Measurements from ENCODE around the gene SLC44A3.
A peak's percentile ranks its signal among the peaks of the same experiment; 100 is the strongest.
"Not testable (repeated sequence)": the region's sequence is repeated elsewhere in the genome, so short reads cannot be mapped to it uniquely, and the experiment has no call there.

The SLC44A3 gene

DNA sequence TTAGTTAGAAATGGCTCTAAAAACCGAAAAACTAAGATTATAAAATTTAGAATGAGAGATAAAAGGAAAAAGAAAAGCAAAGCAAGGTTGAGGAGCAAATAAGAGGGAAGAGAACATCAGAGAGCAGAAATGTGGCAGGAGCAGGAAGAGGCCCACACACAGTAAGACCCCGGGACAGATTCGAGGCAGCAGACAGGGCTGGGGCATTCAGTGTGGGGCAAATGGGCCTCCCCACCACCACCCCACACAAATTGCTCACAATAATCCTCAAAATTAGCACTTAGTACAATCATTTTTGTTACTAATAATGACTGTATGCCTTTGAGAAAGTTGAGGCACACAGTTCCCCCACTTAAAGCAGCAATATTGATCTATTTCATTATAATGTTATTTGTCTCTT, 17.1 kb upstream of the SLC44A3 start:
- DNase-seq: no peak

DNA sequence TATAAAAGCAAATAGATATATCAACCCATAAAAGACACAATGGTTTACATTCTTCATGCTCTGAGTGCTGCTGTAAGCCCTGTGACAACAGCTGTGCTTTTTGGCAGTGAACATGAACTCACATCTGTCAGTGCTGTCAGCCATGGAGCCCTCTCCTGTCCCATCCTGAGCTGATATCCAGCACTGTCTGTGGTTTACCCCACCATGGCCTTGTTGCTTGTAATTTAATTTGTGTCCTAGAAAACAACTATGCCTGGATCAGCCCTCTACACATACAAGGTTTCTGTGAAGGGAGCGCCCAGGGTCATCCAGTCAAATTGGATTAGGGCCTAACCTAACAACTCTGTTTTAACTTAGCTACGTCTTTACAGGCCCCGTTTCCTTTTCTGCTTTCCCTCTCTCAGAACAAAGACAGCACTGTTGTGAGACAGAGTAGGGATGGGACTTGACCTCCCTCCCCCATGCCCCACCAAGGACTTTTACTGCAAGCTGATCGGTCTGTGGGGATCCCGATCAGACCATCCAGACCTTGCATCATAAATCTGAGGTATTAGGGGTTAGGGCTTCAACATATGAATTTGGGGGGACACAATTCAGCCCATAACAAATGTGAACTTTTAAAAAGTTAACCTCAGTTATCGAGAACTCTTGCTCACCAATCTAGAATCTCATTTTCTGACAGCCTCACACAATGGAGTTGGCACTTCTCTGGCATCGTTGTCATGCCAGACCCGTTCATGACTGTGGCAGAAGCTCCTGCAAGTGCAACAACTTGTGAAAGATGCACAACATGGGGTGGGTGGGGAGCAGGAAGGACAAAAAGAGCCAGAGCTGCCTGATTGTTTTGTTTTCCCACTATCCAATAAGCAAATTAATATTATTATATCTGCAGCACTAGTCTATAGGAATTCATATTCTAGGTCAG, 16.4 kb upstream of the SLC44A3 start:
- DNase-seq: peak; percentile 52

DNA sequence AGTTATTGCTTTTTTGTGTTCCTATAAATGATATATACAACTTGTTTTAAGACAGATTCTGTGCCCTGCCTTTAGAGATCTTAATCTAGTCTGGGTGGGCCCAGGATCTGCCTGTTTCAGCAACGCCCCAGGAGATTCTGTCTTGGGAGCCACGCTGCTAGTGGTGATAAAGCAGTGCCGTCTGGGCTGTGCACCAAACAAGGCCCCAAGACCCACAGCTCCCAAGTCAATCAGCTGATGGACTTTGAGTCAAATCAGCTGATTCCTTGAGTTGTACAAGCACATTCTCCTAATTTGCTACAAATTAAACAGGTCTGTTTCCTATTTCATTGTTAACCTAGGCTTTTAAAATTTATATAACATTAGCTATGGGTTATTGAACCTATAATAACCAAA, 15.7 kb upstream of the SLC44A3 start:
- DNase-seq: no peak

DNA sequence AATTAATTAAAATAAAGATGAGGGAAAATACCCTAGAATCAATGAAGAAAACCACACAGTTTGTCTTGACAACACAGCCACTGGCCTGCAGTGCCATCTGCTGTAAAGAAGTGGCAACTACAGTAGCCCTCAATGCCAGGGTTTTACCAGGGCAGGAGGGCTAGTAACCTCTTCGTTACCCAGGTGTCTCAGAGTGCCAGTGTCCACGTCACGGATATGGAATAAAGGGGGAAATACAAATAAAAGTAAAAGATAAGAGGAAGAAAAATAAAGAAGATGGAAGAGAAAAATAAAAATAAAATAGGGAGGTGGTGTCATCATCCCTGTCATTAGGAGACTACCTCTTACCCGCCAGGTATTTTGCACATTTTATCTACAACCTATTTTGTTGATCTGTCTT, 14.2 kb upstream of the SLC44A3 start:
- DNase-seq: peak; percentile 83

DNA sequence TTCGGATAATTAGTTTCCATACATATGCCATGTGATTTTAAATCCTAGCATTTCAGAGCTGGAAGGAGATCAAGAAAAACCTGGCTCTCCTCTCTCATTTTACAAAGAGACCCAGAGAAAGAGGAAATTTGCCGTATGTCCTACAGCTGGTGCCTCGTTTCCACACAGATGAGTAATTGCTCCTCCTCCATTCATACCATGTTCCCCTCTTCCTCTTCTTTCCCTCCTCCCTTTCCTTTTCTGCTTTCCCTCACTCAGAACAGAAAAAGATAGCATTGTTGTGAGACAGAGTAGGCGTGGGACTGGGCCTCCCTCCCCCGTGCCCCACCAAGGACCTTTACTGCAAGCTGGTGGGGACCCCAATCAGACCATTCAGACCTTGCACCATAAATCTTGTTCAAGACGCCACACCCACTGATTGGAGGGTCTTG, 13.7 kb upstream of the SLC44A3 start:
- no peak for DNase-seq

DNA sequence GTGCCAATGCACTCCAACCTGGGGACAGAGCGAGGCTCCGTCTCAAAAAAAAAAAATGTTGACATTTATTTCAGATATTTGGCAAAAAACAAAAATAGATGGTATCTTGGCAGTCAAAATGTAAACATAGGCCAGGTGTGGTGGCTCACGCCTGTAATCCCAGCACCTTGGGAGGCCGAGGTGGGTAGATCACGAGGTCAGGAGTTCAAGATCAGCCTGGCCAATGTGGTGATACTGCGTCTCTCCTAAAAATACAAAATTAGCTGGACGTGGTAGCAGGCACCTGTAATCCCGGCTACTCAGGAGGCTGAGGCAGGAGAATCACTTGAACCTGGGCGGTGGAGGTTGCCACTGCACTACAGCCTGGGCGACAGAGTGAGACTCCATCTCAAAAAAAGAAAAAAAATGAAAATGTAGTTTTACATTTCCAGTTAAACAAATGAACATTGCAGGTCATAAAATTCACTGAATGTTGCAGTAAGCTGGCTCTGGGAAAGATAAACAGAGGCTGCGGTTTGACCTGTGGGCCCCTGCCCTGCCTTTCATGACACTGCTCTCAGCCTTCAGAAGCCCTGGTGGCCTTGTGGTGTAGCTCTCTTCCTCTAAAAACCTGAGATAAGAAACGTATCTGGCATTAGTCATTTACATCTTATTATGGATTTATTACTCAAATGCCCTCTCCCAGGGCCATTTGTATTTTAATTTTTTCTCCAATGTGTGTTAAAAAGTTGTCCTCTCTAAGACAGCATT, 12.2 kb upstream of the SLC44A3 start:
- DNase-seq: no peak

DNA sequence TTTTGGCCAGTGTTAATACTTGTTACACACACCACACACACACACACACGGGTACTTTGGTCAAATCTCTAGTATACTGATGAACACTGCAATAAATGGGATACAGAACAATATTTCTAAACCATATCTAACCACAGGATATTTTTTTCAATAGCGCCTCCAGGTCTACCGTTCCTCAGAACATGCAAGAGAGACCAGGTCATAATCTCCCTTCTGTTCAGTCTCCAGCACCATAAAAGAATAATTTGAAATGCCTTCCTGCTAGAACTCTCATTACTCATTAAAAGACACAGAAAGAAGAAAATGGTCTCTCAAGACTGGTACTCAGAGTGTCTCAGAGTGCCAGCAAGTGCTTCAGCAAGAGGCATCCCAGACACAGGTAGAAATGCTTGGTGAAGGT, 11.5 kb upstream of the SLC44A3 start:
- DNase-seq: no peak

DNA sequence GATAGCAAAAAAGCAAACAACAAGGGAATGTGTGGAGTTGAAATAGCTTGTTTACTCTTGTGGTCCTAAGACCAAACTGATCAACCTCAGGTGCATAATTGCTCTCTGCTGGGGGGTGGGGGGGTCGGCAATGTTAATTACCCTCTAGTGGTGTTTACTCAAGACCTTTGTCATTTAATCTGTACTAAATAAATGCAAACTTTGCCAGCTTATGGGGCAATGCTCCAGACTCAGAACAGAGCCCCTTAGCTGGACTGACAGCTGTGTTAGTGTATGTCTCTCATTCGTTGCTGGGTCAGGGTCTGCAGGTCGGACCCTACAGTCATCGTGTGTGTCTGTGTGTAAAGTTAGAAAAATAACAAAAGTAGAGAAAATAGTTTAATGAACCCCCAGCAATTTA, 7.2 kb upstream of the SLC44A3 start:
- DNase-seq: no peak

DNA sequence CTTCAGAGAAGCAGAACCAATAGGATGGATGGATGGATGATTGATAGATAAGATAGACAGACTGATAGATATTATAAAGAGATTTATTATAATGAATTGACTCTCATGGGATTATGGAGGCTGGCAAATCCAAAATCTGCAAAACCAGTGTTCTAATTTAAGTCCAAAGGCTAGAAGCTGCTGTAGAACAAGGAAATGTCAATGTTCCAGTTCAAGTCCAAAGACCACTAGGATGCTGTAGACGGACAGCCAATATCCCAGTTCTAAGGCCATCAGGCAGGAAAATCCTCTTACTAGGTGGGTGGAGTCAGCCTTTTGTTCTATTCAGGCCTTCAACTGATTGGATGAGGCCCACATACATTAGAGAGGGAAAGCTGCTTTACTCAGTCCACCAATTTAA, 4.1 kb upstream of the SLC44A3 start:
- DNase-seq: no peak

DNA sequence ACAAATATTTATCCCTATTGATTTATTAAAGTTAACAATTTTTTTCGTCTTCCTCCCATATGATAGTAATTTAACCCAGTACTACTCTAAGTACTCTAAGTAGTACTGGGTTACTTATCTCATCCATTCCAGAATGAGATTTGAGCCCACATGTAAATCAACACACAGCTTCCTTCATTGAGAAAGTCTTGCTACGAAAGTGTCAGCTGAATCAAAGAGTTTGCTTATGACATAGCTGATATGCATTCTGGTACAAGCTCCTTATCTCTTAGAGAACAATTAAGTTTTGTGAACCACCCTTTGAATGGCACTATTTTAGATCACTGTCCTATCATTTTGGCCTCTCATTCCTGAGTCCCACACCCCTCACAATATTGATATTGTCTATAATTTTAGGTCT, 2.4 kb upstream of the SLC44A3 start:
- no peak for DNase-seq

DNA sequence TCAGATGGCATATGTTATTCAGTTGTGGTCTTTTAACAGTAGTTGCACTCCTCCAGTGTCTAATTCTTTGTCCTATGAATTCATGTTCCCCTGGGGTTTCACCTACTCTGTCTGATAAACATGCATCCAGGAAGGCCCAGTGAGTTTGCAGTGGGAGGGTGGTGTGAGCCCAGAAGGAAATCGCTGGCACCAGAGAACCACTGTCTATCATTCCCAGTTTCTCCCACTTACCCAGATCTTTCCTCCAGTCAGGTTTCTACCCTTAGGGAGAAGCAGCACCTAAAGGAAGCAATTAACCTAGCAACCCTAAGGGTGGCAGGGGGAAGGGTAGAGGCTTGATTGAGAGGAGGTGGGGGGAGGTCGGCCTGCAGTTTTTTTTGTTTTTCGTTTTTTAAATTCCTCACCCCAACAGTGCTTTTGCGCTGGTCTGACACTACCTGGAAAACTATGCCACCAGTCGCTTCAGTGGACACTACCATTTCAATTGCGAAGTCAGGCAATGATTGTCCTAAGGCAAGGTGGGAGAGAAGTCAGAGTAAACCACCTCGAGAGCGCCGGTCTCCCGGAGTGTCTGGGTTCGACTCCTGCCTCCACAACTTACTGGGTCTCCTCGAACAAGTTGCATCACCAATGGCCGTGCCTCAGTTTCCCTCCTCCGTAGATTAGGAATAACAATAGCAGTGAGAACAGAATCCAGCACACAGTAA, 766 bp upstream of the SLC44A3 start:
- DNase-seq: peak; percentile 68

DNA sequence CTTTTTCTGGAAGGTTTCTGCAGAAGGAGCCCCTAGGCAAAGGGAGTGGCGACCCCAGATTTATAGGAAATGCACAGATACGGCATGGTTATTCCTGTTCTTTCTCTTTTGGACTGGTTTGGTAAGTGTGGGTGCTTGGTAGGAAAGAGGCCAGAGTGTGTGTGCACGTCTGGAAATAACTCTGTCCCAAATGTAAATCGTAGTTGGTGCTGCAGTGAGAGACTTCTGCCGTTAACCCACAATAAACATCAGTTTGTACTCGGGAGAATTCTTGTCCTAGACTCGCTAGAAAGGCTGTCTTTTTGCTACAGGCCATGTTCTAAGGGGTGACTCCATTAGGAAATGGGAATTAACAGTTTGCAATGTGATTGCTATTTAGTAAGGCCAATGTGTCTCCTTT, 779 bp downstream of the SLC44A3 start:
- peak; percentile 59 for DNase-seq

DNA sequence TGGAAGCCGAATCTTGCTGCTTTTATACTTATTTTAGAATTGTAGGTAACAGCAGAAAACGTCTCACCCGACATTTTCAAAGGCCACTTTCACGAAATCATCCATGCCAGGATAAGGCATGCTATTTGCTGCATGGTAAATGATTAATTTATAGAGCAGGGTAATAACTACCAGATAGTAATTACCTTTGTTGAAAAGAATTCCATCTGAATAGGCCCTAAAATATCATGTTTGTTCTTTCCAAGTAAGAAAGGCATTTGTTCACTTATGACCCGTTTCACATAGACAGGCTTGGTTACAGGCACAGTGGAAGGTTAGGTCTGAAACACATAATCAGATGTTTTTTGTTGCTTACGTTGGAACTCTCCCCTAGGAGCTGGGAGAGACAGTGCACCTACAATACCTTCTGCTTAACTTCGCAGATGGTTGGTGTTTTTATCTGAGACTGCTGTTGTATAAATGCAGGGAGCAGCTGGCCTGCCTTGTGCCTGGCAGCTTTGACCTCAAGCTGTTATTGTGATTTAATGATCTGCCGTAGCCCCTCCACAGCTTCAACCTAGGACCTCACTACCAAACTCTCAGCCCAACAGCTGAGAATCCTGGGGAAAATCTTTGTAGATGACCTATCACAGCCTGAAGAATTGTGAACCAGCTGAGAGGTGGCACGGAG, 1.6 kb downstream of the SLC44A3 start:
- DNase-seq: peak; percentile 68

DNA sequence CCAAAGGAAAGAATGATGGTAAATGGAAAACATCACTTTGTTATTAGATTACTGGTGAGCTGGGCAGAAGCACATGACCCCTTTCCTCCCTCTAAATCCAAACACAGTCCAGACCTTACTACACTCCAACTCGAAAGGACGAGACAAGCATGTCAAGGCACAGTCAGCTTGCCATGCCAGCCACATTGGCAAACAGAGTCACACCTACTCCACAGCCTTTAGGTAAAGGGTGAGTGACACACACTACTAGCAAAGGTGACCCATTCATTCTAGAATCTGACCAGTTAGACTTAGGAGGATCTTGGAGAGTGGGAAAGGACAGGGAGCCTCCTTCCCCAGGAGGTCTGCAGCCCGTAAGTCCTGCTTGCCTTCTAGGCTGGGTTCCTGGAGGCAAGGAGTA, 3.0 kb downstream of the SLC44A3 start:
- DNase-seq: no peak

DNA sequence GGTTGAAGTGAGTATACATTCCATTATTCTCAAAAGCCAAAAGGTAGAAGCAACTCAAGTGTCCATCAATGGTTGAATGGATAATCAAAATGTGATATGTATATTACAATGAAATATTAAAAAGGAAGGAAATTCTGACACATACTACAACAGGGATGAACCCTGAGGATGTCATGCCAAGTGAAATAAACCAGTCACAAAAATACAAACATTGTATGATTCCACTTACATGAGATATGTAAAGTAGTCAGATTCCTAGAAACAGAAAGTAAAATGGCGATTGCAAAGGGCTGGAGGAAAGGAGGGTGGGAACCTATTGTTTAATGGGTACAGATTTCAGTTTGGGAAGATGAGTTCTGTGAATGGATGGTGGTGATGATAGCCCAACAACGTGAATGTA, 5.8 kb downstream of the SLC44A3 start:
- no peak for DNase-seq

DNA sequence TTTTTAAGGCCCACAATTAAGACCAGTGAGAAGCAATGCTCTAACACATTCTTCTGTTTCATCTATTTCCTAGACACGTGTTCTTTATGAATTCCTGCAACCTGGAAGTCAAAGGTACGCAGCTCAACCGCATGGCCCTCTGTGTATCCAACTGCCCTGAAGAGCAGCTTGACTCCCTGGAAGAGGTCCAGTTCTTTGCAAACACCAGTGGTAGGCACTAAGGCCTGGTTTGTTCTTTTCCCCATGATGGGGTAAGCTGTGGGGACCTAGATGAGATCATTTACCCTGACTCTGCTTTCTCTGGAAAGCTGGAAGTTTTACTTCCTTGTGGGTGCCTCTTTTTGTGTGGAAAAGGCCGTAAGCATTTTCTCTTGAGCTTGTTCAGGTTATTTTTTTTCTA, 7.3 kb downstream of the SLC44A3 start:
- no peak for DNase-seq

DNA sequence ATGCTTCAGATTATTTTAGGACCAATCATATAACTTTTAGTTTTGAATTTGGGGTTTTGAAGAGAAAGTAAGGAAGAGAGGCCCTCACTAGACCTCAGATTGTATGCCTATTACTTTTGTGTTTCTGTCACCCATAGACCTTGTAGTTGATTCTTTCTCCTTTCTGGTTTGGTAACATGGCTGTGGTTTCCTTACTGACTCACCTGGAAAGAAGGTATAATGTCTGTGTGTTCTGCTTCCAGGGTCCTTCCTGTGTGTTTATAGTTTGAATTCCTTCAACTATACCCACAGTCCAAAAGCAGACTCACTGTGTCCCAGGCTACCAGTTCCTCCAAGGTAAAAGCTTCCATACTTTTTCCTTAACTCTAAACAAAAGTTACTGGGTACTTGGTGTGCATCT, 8.1 kb downstream of the SLC44A3 start:
- no peak for DNase-seq

DNA sequence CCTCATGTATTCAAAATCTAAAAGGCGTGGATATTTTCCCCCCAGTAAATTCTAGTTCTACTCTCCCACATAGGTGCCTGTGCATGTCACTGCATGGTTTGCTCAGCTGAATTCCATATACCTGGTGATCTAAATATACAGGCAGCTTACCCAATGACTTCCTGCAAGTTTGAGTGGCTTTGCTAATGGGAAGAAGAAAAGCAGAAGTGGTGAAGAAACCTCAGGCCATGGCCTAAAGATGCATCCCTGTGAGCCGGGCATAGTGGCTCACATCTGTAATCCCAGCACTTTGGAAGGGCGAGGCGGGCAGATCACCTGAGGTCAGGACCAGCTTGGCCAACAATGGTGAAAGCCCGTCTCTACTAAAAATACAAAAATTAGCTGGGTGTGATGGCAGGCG, 11.5 kb downstream of the SLC44A3 start:
- DNase-seq: no peak

DNA sequence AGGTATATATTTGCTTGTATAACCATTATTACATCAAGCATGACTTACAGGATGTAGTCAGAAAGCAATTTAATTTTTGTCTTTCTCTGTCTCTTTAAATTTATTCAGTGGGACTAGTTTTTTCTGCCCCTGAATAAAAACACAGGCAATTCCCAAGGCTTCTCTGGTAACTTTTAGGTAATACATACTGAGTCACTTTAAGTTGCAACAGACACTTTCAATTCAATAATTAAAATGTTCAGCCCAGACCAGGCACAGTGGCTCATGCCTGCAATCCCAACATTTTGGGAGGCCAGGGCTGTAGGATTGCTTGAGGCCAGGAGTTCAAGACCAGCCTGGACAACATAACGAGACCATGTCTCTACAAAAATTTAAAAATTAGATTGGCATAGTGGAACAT, 12.3 kb downstream of the SLC44A3 start:
- DNase-seq: no peak

DNA sequence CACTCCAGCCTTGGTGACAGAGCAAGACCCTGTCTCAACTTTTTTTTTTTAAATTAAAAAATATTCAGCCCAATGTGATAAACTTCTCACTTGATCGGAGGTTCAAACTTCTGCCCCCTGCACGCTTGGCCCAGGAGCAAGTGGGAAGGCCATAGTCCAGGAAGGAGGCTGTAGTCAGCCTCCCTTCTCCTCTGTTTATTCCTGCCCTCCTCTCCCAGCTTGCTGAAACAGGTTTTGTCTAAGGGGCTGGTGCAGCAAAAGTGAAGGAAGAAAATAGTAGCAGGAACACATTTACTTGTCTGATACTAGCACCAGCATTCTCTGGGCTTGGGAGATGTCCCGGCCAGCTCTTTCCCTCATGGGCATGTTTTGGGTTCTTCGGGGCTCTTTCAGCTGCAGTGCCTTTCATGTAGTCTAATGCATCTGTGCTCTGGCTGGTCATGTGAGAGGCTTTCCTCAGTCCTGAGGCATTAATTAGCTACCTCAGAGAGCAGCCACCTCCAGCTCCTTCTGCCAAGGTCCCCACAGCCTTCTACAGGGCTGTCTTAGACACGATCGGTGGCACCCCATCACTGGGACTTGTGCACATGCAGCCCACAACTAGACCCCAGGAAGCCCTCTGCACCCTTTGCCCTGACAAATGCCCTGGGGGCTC, 12.9 kb downstream of the SLC44A3 start:
- DNase-seq: no peak

DNA sequence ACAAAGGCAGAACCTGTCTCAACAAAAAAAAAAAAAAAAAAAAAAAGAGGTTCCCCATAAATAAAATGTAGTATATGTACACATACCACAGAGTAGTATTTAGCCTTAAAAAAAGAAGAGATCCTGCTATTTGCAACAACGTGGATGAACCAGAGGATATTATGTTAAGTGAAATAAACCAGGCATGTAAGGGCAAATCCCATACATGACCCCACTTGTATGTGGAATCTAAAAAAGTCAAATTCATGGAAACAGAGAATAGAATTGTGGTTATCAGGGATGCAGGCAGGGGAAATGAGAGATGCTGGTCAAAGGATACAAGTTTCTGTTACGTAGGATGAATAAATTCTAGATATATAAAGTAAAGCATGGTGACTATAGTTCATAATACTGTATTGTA, 16.7 kb downstream of the SLC44A3 start:
- DNase-seq: no peak

DNA sequence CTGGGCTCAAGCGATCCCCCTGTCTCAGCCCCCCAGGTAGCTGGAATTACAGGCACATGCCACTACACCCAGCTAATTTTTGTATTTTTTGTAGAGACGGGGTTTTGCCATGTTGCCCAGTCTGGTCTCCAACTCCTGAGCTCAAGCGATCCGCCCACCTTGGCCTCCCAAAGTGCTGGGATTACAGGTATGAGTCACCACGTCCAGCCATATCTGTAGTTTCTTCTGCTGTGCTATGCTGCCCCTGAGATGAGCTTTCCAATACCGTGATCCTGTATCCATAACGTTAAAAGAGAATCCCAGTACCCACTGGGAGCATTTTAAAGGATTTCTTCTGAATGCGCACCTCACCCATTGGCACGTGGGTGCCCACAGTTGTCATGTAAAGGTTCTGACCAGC, 20.2 kb downstream of the SLC44A3 start:
- DNase-seq: not testable (repeated sequence)

DNA sequence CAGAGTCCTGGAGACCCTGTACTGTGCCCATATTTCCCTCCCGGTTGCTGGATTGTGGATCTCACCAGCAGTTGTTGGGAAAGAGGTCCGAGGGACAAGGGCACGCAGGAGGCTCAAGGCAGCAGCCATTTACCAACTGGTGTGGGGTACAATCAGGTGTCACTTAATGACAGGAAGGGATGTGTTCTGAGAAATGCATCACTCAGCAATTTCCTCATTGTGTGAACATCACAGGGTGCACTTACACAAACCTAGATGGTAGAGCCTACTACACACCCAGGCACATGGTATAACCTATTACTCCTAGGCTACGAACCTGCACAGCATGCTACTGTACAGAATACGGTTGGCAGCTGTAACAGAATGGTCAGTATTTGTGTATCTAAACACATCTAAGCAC, 20.7 kb downstream of the SLC44A3 start:
- DNase-seq: no peak
